Erythroblast (primary cell): ENCODE data around the gene OR51I2.

Source experiments
- DNase-seq, 2 experiments: peaks; one replicate each; lab custom pipeline; 2025; lab: John Stamatoyannopoulos, UW
- GATA1 ChIP-seq: IDR thresholded peaks from 2 replicates; pipeline ENCODE4 v1.6.1; 2011; ENCODE audit warnings: low read depth, mild to moderate bottlenecking, control low read depth, low read length, moderate library complexity
- POLR2A ChIP-seq: IDR thresholded peaks from 2 replicates; pipeline ENCODE4 v1.6.1; 2011; ENCODE audit warnings: mild to moderate bottlenecking, low read length

OR51I2 gene

DNA sequence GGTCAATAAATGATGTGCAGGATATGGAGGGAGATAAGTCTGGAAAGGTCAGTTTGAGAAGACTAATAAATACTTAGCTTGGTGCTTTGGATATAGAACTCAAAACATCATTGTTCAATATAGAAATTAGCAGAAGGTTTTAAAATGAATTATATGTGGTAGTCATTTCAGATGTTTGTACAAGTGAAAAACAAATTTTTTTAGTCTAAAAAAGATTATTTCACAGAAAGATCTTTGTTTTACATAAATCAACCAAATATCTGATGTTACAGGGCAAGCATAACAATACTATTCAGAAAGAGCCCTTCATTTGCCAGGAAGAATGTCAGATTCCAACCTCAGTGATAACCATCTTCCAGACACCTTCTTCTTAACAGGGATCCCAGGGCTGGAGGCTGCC lies 39.3 kb downstream of the OR51I2 start, which contains the start of gene OR52D1:
OR52D1 (plus strand) TSS at position 301 of the 400 bp plus-strand sequence; CDS start at position 323, 22 bp downstream.
- DNase-seq = no peak
- TF ChIP-seq GATA1 (no peak), POLR2A (no peak)

- no peak for DNase-seq
- TF ChIP-seq GATA1 = no peak
- no peak for TF ChIP-seq POLR2A
Measured at GRCh38 chr11:5488798-5489399, 39.8 kb downstream of the OR51I2 start.

- TF ChIP-seq POLR2A (no peak), GATA1 (no peak)
- no peak for DNase-seq
Measured at GRCh38 chr11:5489576-5490357, 40.6 kb downstream of the OR51I2 start.

GRCh38 chr11:5499671-5500070 lies 50.5 kb downstream of the OR51I2 start:
- TF ChIP-seq GATA1 (no peak), POLR2A (no peak)
- no peak for DNase-seq

GRCh38 chr11:5500393-5500801 lies 51.3 kb downstream of the OR51I2 start:
- TF ChIP-seq GATA1 (no peak), POLR2A (no peak)
- no peak for DNase-seq

- TF ChIP-seq GATA1 (no peak), POLR2A (no peak)
- no peak for DNase-seq
Measured at GRCh38 chr11:5504403-5504921, 55.3 kb downstream of the OR51I2 start.

GRCh38 chr11:5505363-5506048 lies 56.4 kb downstream of the OR51I2 start:
- TF ChIP-seq POLR2A = no peak
- TF ChIP-seq GATA1 = no peak
- DNase-seq = no peak
